Ovary (tissue), 3 donors: ENCODE results near the gene CPEB2.

ENCODE experiments used
- EP300 ChIP-seq: sonication (generic); formaldehyde crosslinking; IDR thresholded peaks from one replicate; pipeline ENCODE4 v1.6.1; 2017; ENCODE audit warnings: antibody characterized with exemption
- POLR2A ChIP-seq: fragments of 450-650 bp; IDR thresholded peaks from one replicate; pipeline ENCODE4 v1.6.1; 2017; ENCODE audit warnings: antibody characterized with exemption, mild to moderate bottlenecking, moderate library complexity
- TF ChIP-seq, protein P1 (sequence below), 3 donors: fragments of 450-650 bp in 2 of 3; fragments of 200-600 bp in 1 of 3; IDR thresholded peaks; one replicate each; pipeline versions ENCODE4 v1.5.1 to v1.8.0; 2016 to 2022; ENCODE audit warnings: antibody characterized with exemption in 3 of 3, mild to moderate bottlenecking in 1 of 3
- donor health status: DM: no; HTN: no; CAD: no.

DNA sequence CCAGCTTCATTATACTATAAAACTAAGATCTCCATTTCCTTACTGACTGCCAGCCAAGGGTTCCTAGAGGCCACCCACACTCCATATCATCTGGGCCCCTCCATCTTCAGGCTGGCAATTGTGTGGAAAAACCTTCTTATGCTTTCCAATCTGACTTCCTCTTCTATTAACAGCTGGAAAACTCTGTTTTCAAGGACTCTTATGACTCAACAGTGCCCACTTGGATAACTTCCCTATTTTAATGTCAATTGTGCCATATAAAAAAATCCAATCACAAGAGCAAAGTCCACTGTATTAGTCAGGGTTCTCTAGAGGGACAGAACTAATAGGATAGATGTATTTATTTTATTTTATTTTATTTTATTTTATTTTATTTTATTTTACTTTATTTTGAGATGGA, 41.0 kb upstream of the CPEB2 start:
- TF ChIP-seq, protein P1, sequence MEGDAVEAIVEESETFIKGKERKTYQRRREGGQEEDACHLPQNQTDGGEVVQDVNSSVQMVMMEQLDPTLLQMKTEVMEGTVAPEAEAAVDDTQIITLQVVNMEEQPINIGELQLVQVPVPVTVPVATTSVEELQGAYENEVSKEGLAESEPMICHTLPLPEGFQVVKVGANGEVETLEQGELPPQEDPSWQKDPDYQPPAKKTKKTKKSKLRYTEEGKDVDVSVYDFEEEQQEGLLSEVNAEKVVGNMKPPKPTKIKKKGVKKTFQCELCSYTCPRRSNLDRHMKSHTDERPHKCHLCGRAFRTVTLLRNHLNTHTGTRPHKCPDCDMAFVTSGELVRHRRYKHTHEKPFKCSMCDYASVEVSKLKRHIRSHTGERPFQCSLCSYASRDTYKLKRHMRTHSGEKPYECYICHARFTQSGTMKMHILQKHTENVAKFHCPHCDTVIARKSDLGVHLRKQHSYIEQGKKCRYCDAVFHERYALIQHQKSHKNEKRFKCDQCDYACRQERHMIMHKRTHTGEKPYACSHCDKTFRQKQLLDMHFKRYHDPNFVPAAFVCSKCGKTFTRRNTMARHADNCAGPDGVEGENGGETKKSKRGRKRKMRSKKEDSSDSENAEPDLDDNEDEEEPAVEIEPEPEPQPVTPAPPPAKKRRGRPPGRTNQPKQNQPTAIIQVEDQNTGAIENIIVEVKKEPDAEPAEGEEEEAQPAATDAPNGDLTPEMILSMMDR (IDR thresholded peaks at IDR 0.05), result no peak
- TF ChIP-seq POLR2A (no peak), EP300 (no peak)
